HG03103 (cell line): ENCODE measurements around the gene LOX.

ENCODE experiments used
- ATAC-seq: cut with Tn5 transposase; IDR thresholded peaks from one replicate; pipeline ENCODE4 v1.9.1; 2021; ENCODE audit warnings: low read depth; ENCODE audit not compliant: unreplicated experiment

LOX gene

GRCh38 chr5:122056913-122057312 lies 21.1 kb downstream of the LOX start:
- no peak for ATAC-seq

GRCh38 chr5:122054266-122054665 lies 23.8 kb downstream of the LOX start:
- ATAC-seq, result no peak

- no peak for ATAC-seq
Observed at GRCh38 chr5:122053181-122054109, 24.6 kb downstream of the LOX start.

GRCh38 chr5:122051569-122051968 lies 26.5 kb downstream of the LOX start:
- no peak for ATAC-seq

- ATAC-seq, result no peak
Observed at GRCh38 chr5:122050959-122051358, 27.1 kb downstream of the LOX start.

GRCh38 chr5:122040636-122041302 lies 37.3 kb downstream of the LOX start:
- no peak for ATAC-seq

GRCh38 chr5:122036326-122036725 lies 41.7 kb downstream of the LOX start:
- ATAC-seq, result no peak

GRCh38 chr5:122035913-122036312 lies 42.1 kb downstream of the LOX start:
- ATAC-seq, result no peak

GRCh38 chr5:122031836-122032235 lies 46.2 kb downstream of the LOX start:
- no peak for ATAC-seq

GRCh38 chr5:122030251-122030650 lies 47.8 kb downstream of the LOX start:
- ATAC-seq, result no peak

- ATAC-seq, result no peak
Observed at GRCh38 chr5:122029818-122030217, 48.2 kb downstream of the LOX start.

- ATAC-seq, result peak; percentile 48
Observed at GRCh38 chr5:122022966-122023365, 55.1 kb downstream of the LOX start.

GRCh38 chr5:122019919-122020590 lies 58.0 kb downstream of the LOX start:
- no peak for ATAC-seq

- ATAC-seq, result no peak
Observed at GRCh38 chr5:122015471-122015870, 62.6 kb downstream of the LOX start.

GRCh38 chr5:122014236-122014935 lies 63.7 kb downstream of the LOX start:
- ATAC-seq, result no peak
